ENCODE results near the gene IL25.
"Not testable (repeated sequence)": the region's sequence is repeated elsewhere in the genome, so short reads cannot be mapped to it uniquely, and the experiment has no call there.

Gene IL25

DNA sequence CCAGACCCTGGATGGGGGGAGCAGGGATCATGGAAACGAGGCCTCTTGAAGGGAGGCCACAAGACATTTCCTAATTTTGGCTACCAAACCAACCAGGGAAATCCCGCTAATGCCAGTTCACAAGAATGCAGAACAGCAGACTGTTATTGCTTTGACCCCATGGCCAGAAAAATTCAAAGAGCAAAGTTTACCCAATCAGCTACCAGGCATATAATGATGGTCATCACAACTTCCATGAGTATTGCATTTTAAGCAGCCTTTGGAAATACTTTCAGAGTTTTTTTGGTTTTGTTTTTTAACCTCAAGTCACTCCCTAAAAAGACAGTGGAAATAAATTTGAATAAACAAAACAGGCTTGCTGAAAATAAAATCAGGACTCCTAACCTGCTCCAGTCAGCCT lies at the start of gene IL25:
TSS of gene IL25 (plus strand) at position 301 of the 400 bp plus-strand sequence.
- no peak for DNase-seq

- no peak for DNase-seq
Observed at GRCh38 chr14:23323838-23324454, 48.7 kb upstream of the IL25 start.

GRCh38 chr14:23324455-23324846 lies 48.2 kb upstream of the IL25 start:
- DNase-seq: no peak

GRCh38 chr14:23324993-23325392 lies 47.6 kb upstream of the IL25 start:
- no peak for DNase-seq

DNA sequence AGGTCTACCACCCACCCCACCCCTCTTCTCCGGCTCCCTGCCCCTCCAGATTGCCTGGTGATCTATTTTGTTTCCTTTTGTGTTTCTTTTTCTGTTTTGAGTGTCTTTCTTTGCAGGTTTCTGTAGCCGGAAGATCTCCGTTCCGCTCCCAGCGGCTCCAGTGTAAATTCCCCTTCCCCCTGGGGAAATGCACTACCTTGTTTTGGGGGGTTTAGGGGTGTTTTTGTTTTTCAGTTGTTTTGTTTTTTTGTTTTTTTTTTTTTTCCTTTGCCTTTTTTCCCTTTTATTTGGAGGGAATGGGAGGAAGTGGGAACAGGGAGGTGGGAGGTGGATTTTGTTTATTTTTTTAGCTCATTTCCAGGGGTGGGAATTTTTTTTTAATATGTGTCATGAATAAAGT lies 46.9 kb upstream of the IL25 start:
- not testable (repeated sequence) for DNase-seq

- no peak for DNase-seq
Observed at GRCh38 chr14:23326491-23327332, 45.9 kb upstream of the IL25 start.

DNA sequence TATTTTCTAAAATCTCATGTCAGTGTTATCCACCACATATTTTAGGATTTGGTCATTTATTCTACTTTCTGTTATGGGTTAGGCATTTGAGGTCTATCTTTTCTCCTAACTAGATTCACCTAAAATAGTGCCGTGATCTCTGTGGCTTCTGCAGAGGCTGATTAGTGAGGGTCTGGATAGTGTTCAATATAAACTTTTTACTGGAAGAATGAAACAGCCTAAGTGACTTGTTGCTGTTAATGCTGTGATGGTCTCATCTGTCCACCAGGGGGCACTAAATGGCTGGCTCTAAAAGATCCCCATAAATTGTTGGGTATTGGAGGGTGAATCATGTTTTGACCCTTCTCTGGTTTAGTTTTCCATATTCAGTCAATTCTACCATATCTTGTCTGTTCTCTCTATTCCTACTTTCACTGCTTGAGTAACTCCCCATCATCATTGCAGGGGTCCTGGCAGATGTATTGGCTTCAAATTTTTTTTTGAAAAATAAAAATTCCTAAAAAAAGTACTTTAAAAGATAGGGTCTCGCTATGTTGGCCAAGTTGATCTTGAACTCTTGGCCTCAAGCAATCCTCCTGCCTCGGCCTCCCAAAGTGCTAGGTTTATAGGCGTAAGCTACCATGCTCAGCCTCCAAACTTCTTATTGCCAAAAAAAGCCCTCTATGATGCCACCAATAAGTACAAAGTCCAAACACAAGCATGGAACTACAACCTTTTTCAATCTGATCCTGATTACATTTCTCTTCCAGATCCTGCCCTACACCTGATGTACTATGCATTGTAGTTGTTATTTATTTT lies 44.5 kb upstream of the IL25 start:
- DNase-seq: peak; percentile 63

GRCh38 chr14:23335623-23336022 lies 37.0 kb upstream of the IL25 start:
- DNase-seq: no peak

- no peak for DNase-seq
Observed at GRCh38 chr14:23339506-23340268, 32.9 kb upstream of the IL25 start.

- no peak for DNase-seq
Observed at GRCh38 chr14:23344481-23344880, 28.1 kb upstream of the IL25 start.

- no peak for DNase-seq
Observed at GRCh38 chr14:23345987-23346692, 26.5 kb upstream of the IL25 start.

DNA sequence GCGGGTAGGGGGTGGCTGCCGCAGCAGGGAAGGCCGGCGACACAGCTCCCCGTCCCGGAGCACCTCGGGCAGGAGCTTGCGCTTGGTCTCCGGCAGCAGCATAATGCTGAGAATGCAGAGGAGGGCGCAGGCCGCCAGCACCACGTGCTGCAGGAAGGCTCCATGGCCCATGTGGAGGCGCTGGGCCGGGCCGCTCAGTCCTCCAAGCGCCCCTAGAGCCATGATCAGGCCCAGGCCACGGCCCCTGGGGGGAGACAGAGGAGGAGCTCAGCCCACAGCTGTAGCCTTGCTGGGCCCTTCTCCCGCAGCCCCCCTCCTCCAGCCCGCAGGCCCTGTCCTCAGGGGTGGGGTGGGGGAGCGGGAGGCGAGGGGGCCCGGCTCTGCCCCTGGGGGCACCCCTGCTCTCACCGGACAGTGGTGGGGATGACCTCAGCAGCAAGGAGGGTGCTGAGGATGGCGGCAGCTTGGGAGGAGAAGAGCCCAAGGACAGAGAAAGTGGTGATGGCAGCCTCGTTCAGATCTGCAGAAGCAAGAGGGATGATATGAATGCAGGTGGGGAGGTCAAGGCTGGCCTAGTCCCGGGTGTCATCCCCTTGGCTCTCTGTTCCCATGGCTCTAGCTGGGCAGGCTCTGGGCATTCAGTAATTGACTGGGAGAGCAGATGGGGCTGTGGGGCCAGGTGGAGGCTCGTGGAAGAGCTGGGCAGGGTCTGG lies 25.8 kb upstream of the IL25 start:
- no peak for DNase-seq

- no peak for DNase-seq
Observed at GRCh38 chr14:23347406-23348296, 25.0 kb upstream of the IL25 start.

GRCh38 chr14:23348297-23348655 lies 24.3 kb upstream of the IL25 start:
- no peak for DNase-seq

DNA sequence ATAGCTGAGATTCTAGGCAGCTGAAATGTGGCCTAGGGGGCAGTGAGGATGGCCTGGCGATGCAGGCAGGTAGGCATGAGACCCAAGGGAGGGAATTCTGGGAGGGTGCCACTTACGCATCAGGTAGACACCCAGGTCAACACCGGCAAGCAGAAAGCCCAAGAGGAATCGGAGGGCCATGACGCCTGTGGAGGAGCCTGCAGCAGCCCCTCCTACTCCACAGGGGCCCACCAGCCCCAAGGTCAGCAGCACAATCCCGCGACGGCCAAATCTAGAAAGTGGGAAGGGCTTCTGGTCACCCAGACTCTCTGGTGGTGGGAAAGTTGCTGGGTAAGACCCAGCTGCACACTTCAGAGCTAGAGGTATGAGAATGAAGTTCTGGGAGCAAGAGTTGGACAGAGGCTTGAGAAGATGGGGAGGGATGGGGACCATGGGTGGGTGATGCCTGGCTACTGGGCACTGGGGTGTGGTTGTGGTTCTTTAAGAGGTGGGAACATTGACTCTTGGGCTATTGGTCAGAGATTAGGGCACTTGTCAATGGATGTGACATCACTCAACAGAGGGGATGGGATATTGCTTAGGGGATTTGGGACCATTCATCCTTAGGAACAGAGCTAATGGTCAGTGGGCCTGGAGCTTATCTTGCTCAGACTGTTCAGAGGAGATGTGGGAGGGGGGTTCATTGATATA lies 23.3 kb upstream of the IL25 start:
- no peak for DNase-seq

- DNase-seq: no peak
Observed at GRCh38 chr14:23351681-23352505, 20.7 kb upstream of the IL25 start.

GRCh38 chr14:23352506-23353432 lies 19.8 kb upstream of the IL25 start, which contains the start of gene SLC22A17:
Gene SLC22A17 (minus strand): TSS chr14:23352887.
- peak; percentile 70 for DNase-seq

- DNase-seq: no peak
Observed at GRCh38 chr14:23353433-23353780, 19.2 kb upstream of the IL25 start.

All from NCI-H748 treated with DMSO at 0.1 percent for 48 hours (cell line).